COLO668 (cell line): ENCODE measurements around the gene SSBP1.

Source experiments
- DNase-seq: peaks from one replicate; lab custom pipeline; 2025; ENCODE audit not compliant: unreplicated experiment; lab: John Stamatoyannopoulos, UW

Gene SSBP1

DNA sequence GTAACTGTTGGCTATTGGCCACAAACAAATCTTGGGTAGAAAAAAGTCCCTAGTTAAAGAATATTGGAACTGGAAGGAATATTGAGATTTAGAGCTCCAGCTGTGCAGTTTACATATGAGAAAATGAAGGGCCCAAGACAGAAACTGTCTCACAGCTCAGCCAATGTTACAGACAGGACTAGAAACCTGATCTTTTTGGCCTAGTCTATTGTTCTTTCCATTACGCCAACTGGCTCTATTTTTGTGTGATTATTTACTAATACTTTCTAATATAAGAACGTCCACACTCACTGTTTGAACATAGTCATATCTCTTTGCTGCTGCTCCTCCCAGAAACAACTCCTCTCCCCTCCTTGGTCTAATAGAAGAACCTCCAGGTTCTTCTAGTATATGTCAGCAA lies 28.8 kb upstream of the SSBP1 start:
- DNase-seq: no peak

DNA sequence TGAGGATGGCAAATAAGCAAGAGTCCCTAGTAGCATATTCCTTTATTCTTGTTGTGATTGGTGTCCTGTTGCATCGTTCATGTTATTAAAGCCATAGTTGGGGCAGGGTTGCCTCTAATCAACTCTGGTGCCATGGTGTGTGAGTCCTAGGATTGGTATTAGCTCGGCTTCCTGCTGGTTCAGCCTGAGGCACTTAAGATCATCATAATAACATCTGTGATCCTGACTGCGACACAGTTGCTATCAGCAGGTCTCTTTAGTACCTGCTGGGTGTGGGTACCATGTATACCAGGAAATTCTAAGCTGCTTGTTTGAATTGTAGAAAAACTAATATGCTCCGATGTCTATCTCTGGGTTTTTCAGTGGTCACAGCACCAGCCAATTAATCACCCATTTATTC lies 28.4 kb upstream of the SSBP1 start:
- no peak for DNase-seq

DNA sequence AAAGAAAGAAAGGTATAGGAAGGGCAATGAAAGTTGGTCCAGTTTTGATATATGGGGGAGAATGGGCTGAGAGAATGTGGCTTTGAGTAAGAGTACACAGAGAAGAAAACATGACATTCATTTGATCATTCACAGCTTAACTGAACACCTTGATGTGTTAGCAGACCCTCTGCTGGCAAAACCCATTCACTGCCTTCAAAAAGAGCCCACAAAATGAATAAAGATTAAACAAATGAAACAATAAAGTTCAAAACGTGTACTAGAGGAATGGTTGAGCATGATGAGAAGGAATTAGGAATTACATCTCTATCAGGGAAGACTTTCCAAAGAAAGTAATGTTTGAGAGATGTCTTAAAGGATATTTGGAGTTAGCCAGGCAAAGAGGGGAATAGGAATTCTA lies 27.9 kb upstream of the SSBP1 start:
- DNase-seq: no peak

DNA sequence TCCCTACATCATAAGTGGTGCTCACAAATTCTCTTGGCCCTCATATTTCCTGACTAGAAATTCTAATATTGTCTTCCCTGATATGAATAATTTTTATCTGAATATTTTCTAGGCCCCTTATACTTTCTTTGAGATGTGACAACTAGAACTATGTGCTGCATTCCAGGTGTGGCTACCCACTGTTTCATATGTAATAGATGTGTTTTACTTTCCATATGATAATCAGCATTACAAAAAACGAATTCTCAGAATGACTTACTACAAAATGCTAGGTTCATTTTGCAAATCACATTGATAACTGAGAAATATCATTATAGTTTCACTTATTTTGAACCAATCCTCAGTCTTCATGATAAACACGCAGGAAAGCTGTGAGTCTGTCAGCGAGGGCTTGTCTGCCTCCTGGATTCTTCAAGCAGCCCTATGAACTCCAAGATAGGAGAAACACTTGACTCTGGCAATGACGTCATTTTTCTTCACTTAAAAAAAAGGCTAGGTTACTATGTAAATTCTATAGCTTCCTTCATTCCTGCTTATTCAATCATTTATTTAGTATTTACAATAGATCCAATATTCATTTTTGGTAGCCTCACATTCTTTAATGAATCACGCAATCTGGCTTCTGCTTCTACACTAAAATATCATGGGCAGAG lies 25.4 kb upstream of the SSBP1 start:
- no peak for DNase-seq

DNA sequence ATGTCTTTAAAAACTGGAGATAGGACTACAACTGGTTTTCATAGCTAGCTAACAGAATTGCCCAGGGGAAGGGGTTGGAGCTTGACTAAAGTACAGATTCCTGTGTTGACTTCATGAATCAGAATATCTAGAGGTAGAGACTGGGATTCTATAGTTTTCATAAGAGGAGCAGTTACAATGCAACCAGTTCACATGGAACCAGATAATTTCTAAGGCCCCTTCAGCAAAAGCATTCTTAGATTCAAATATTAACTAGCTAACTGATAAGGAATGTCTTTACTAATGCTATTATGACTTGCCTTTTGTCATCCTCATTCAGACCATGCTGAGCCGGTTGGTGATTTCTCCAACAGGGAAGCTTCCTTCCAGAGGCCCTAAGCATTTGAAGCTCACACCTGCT lies 24.3 kb upstream of the SSBP1 start:
- no peak for DNase-seq

DNA sequence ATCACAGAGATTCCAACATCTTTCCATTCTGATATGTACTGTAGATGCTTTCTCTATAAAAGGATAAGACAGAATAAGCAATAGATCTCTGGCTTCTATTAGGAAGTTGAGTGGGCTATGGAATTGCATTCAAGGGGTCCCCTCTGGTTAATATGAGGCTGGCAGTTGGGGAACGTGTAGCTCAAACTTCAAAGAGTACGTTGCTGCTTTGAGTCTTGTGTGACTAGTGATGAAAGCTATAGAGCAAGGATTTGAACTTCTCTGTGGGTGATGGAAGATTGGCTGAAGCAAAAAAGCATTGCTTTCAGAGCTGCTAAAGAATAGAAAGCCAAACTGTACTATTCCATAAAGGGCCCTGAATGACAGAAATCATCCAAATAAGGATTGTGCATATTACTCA lies 23.6 kb upstream of the SSBP1 start:
- no peak for DNase-seq

DNA sequence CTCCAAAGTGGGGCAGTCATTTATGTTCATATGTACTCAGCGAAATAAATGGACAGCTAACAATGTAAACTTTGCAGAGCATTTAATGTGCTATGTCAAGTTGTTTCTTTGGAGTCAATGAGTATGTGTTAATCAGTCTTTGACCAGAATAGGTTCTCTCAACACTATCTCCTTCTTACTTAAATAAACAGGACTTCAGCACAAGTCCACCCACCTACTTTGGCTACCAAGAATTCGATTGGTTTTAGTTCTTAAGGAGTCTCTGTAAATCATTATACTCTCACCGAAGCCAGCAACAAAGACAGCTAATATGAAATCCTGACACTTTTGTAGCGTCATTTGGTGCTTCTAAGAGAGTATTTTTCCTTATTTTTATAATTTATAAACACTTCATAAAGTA lies 23.1 kb upstream of the SSBP1 start:
- no peak for DNase-seq

DNA sequence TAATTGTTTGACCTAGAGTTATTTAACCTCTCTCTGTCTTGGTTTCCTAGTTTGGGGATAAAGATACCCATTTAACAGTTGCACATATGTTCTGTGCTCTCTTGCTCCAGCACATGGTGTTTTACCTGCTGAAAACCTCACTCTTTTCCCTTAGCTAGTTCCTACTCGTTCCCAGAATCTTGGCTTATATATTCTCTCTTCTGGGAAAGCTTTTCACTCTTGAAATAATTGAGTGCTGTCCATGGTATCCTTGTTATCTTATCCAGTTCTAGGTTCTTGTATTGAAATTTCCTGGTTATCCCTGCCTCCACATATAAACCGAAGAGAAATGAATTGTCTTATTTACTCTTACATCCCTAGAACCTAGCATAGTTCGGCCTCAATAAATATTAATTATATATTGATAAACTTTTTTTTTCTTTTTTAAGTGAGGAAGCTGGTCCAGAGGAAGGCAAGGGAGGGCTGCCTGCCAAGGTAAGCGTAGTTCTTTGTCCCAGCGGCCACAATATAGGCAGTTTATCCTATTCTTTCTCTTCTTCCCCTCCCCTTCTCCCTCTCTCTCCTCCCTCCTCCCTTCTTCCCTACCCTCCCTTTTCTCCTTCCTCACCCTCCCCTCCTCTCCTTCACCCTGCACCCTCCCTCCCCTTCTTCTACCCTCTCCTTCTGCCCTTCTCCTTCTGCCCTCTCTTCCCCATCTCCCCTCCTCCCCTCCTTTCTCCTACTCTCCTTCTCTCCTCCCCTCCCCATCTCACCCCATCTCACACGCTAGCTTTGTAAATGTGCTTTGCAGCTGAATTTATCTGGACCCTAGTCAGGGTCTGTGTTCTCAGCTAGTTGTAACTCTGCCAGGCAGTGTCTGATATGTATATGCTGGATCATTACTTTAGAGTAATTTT lies 22.1 kb upstream of the SSBP1 start:
- no peak for DNase-seq

DNA sequence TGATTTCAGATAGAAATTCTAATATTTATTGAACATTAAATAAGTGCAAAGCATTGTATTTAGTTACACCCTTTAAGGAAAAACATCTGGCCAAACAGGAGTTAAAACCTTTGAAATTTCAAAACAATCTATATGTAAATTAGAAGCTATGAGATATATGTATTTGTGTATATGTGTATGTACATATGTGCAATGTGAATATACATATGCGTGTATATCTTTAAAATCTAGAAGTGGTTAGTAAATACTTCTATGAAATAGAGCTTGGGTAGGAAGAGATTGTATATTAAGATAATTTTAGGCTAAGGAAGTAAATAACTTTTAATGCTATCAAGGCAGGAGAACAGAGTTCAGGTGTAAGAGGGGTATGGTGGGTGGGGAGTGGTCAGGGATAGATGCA lies 20.7 kb upstream of the SSBP1 start:
- no peak for DNase-seq

DNA sequence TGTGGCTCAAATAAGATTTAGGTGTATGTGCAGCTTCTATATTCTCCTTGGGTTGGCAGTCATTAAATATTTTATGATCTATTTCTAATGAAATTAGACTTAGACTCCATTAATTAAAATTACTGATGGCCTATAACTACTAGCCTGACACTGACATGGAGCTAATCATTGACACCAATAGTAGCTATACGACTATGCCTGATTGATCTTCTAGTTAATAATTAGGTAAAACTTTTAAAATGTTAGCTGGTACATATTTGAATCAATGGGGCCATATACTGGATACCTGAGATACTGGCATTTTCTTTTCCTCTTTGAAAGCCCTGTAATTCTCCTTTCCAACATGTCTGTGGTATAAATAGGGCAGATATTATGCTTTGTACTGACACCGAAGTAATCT lies 15.6 kb upstream of the SSBP1 start:
- DNase-seq: no peak

DNA sequence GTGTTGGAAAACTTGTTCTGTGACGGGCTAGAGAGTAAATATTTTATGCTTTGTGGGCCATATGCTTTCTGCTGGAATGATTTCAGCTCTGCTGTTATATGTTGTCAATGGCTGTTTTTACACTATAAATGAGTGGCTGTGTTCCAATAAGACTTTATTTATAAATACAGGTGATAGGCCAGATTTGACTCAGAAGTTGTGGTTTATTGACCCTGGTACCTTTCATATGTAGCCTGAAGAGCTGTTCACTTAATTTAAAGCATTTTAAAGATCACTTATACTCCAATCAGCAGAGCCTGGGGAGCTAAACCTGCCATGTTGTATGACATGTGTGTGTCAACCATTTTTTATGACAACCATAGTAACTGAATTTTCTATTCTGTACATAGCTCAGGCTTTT lies 9.1 kb upstream of the SSBP1 start:
- no peak for DNase-seq

DNA sequence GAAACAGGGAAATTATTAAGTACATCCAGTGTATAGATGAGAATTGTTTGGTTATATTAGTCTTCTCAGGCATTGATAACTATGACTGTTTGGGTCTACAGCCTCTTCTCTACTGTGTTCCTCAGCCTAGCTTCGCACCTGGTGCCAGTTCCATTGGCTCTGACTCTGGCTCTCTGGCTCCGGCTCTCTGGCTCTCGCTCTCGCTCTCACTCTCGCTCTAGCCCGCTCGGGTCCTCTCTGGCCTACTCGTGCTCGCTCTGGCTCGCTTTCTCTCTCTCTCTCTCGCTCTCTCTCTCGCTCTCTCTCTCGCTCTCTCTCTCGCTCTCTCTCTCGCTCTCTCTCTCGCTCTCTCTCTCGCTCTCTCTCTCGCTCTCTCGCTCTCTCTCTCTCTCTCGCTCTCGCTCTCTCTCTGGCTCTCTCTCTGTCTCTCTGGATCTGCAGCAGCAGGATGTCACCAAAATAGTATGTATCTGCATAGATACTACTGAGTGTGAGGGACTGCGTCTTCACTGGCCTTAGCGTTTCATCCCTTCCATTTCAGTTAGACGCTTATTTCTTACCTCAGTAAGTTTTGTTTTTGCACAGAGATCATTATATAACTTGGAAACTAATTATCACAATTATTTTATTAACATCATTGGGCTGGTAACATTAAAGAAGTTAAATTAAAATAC lies 6.5 kb upstream of the SSBP1 start:
- no peak for DNase-seq

DNA sequence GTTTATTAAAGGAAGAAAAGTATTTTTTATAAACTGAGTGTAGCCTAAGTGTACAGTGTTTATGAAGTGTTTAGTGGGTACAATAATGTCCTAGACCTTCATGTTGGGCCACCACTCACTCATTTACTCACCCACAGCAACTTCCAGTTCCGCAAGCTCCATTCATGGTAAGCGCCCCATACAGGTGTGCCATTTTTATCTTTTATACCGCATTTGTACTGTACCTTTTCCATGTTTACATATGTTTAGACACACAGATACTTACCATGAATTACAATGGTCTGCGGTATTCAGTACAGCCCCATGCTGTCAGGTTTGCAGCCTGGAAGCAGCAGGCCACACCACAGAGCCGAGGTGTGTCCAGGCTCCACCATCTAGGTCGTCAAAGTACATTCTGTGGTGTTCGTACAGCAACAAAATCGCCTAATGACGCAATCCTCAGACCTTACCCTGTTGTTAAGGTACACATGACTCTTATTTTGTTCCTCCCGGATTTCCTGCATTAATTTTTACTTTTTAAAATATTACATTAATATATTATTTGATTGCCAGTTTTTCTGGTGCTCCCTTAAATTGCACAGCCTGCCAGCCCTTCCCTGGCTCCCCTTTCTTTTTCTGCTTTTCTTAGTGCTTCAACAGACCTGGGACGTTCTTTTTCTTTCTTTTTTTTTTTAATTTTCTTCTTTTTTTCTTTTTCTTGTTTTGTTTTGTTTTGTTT lies 881 bp upstream of the SSBP1 start:
- peak; percentile 6 for DNase-seq

DNA sequence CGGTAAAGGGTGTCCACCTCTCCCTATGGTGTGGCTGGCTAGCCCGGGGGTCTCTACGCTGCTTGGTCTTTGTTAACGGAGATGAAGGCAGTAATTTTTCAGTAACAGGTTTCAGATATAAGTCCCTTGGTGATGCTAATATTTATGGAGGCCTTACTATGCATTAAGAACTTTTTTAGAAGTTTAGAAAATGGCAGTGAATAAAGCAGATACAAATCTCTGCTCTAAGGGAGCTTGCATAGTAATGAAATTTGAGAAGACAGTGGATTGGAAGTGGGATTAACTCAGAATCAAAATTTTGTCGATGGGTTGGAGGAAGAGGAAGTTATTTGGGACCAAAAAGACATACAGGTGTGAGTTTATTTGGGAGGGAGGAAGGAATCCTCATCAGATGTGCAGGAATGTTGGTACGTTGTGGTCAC lies 445 bp downstream of the SSBP1 start:
- no peak for DNase-seq

DNA sequence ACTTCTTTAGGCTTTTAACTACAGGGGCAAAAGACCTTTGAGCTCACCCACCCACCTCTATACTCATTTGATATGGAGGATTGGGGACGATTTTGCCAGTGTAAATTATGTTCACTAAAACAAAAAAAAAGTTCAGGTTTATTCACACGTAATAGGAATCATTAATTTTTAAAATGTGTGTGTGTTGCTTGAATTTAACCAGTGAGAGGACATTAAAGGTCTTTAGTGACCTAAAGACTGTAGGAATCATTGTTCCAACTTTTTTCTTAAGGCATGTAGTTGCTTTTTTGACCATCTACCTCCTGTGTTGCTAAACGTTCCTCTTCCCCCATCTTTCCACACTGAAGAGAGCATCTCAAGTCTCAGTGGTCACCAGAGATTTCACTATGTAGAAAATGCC lies 1.1 kb downstream of the SSBP1 start:
- DNase-seq: no peak

DNA sequence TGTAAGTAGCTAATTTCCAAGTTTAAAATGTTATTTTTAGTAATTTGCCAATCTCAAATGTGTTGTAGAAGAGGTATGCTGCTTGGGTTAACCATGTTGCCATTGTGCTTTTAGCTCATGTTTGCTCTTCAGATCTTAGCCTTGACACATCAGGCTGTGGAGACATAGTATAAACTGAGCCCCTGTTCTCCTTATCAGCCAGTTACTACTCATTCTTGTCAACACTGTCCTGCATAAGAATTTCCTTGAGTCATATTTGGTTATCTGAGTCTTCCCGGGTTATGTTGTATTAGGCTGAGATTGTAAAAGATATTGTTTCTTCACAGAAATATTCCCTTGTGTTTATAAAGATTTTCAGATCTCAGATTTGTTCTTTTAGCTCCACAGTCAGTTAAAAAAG lies 4.1 kb downstream of the SSBP1 start:
- no peak for DNase-seq

DNA sequence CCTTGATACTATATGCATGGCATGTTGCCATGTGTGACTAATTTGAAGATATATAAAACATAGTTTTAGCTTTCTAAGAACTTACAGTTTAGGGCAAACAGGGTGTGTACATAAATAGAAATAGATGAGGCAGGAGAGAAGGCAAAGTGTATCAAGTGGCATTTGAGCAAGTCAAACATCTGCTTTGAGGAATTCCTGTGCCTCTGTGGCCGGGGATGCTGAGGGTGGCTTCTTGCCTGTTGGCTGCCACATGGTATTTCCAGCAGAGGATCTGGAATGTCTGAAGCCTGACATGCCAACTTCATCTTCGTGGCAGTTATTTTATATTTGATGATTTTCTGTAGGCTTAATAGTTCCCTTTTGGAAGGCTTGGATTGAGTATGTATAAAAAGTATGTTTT lies 6.0 kb downstream of the SSBP1 start:
- no peak for DNase-seq

DNA sequence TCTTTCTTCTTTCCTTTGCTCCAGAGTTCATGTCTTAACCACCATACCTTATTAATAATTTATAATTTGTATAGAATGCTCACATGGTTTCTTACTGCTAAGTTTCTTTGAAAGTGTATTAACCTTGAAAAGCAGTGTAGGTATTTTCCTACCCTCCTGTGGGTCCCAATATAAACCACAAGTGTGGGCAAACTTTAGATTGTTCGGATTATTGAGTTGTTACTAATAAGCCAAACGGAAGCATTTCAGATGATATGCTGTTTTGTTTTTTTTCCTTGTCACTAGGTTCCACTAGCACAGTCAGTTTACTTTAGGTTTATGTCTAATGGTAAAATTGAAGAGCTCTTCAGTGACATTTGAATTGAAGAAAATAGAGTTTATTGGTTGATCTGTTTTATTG lies 10.2 kb downstream of the SSBP1 start:
- no peak for DNase-seq

DNA sequence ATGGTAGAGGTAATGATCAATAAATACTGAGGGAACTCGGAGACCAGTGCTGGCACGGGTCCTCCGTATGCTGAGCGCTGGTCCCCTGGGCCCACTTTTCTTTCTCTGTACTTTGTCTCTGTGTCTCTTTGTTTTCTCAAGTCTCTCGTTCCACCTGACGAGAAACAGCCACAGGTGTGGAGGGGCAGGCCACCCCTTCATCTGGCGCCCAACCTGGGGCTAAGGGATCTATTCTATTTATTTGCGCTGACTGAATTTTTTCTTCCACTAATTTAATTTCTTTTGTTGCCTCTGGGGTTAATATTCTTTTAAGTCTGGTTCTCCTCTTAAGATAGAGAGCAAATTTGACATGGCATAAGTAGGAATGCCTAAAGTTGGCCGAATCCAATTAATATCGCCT lies 13.7 kb downstream of the SSBP1 start:
- peak; percentile 29 for DNase-seq

DNA sequence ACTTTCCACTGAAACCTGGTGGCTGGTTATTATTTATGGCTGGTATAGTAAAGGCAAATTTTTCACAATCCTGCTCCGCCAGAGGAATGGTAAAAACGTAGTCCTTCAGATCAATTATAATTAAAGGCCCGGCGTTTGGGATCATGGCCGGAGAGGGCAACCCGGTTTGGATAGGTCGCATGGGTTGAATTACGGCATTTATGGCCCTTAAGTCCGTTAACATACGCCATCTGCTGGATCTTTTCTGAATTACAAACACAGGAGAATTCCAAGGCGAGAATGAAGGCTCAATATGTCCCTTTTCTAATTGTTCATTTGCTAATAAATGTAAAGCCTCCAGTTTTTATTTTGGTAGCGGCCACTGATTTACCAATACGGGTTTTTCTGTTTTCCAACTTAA lies 14.5 kb downstream of the SSBP1 start:
- no peak for DNase-seq

DNA sequence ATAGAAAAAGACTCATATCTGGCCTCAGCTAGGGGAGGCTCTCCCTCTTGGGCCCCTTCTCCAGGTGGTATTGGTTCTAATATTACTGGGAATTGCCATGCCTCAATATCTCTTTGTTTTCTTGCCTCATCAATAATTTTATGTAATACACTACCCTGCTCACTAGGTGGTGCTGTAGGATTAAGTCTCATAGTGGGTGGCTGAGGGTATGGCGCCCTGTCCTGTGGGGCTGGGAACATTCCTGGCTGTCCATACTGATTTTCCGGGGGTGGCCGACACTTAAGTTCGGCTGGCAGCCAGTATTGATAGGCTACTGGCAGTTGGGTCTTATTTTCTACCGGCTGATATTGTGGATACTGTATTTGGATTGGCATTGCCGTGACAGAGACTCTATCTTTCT lies 16.8 kb downstream of the SSBP1 start:
- no peak for DNase-seq

DNA sequence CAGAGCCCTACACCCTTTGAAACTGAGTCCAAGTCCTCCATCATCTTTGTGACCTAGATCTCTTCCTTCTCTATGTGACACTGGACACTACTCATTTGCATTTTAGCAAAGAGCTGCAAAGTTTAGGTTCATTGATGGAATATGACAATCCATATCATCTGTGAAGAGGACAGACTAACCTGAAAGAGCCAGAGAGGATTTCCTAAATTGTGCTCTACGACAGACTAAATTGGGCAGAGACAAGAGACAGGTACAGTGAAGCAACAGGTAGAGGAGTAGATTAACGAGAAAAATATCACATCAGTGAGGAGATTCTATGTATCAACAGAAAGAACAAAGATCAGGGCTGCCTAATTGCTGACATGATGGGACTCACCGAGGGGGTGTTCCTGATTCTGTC lies 25.6 kb downstream of the SSBP1 start, which contains the start of gene TAS2R3:
TAS2R3 (plus strand) TSS at position 301 of the 400 bp plus-strand sequence; CDS start at position 363, 62 bp downstream.
- no peak for DNase-seq
